GM21367 (cell line): ENCODE measurements around the gene COL12A1.

Source experiments
- ATAC-seq: cut with Tn5 transposase; IDR thresholded peaks from one replicate; pipeline ENCODE4 v1.9.1; 2021; ENCODE audit not compliant: unreplicated experiment

The COL12A1 gene

DNA sequence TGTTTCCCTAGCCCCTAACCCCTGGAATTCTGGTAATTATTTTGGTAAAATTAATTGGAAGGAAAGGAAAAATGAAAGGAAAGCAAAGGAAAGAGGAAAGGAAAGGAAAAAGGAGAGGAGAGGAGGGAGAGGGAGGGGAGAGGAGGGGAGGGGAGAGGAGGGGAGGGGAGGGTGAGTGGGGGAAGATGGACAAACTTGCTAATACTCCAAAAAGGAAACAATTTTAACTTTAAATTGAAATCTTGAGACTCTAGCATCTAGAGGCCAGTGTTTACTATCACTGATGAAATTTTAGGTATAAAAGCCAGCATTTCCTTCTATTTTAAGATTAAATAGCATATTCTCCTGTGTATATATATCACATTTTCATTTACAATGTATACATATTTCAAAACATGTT is 156.5 kb downstream of the COL12A1 start:
- ATAC-seq = no peak

DNA sequence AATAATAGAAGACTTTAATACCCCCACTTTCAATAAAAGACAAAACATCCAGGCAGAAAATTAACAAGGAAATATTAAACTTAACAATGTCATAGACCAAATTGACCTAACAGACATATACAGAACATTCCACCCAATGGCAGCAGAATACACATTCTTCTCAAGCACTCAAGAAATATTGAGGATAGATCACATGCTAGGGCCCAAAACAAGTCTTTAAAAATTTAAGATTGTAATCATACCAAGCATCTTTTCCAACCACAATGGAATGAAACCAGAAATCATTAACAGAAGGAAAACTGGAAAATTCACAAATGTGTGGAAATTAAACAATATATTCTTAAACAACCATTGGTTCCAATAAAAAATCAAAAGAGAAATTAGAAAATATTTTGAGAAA is 161.0 kb downstream of the COL12A1 start:
- no peak for ATAC-seq

DNA sequence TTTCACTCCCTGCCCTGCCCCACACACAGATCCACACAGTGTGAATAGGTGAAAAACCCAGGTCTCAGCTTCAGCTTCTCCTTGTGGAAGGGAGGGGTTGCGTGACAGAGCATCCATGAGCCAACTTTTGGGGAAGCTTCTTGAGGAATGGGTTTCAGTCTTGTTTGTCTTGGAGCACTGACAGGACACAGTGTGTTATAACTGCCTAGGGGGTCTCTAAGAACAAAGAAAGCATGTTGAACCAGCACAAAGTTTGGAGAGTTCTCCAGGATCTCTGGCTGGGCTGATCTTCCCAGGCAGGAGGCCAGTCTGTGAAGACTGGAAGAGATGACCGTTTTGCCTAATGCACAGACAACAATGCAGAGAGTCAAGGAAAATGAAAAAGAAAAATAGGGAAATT is 164.5 kb downstream of the COL12A1 start:
- ATAC-seq = no peak
